ENCODE data around the gene BUB1. TPM values are rescaled to one million over a fixed set of nuclear protein-coding genes. Genes with fewer than 3 reads are reported as not detected.

Gene BUB1
- total and polyA plus RNA-seq, 9 of the 15 experiments (the other 6 are each of a cell fraction or from before 2014, with no cell fraction given), result 73.4 to 247 (median 118) TPM

DNA sequence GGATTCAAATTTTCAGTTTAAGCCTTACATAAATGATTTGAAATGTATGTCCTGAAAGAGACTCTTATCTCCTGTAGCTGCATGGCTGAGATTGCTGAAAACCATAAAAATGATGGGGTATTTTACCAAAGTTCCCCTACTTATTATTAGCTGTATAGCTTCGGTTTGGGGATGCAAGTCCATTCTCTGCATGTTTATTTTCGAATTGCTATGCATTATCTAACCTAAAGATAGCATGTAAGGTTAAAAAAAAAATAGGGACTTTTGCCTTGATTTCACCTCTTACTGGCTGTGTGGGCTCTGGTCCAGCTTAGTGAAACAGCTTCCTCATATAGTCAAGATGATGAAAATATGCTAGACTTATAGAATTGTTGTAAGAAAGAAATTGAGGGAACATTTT, 40.5 kb upstream of the BUB1 start:
- intact Hi-C loops (cut with micrococcal nuclease) (no loop called here), in situ Hi-C loops (cut with MboI) (no loop called here)
- Histone ChIP-seq H3K9ac (ENCODE audit: insufficient read depth in 1 of 2, low read depth in 2 of 2, low read length in 2 of 2) (no peak overlapping the region), H3K79me2 (ENCODE audit: control insufficient read depth, insufficient read depth, low read length) (no peaks in the 10 kb centered on the region), H2AFZ (ENCODE audit: low read depth, low read length) (no peak overlapping the region), H4K20me1 (replicated peaks; ENCODE audit: control insufficient read depth, insufficient read depth, low read length) (no peaks in the 10 kb centered on the region), H3K4me2 (ENCODE audit: insufficient read depth, low read length) (no peak overlapping the region), H3K9me3 (replicated peaks; ENCODE audit: control insufficient read depth, insufficient read depth, low read depth, low read length) (no peaks in the 10 kb centered on the region), H3K9me1 (ENCODE audit: control insufficient read depth, insufficient read depth, low read length) (no peaks in the 10 kb centered on the region), H3K27ac (ENCODE audit: extremely low read depth, low read depth, low read length) (no peak overlapping the region), H3K4me1 (replicated peaks in 1 of 2; ENCODE audit: control insufficient read depth in 2 of 2, insufficient read depth in 2 of 2, low read length in 2 of 2) (peaks cover 0 to 4% of the 10 kb centered on the region in 2 experiments; a peak in 2 of 5 replicates), H3K4me3 (no peak overlapping the region), H3K36me3 (ENCODE audit: control insufficient read depth, insufficient read depth, low read length) (no peaks in the 10 kb centered on the region), H3K27me3 (ENCODE audit: control insufficient read depth in 2 of 2, insufficient read depth in 2 of 2, low read length in 2 of 2) (peaks cover 12 to 13% of the 10 kb centered on the region in 2 experiments)
- ChIA-PET POLR2A (interaction anchor here (0.6 to 1.2 kb wide), 2 partner anchors 9 to 538 kb away, joined by 3 to 4 read pairs; no protein-coding TSS in a partner anchor), CTCF (ENCODE audit: low intra/inter-chr PET ratio) (no interaction called here)
- TF ChIP-seq ZEB2 (IDR thresholded peaks at IDR 0.05), result no peak
- no peak for TF ChIP-seq ZNF224 (CRISPR knock-in tag; IDR thresholded peaks at IDR 0.05)
- no peak for TF ChIP-seq YY1 (IDR thresholded peaks at IDR 0.05; ENCODE audit: borderline replicate concordance in 1 of 3, control insufficient read depth in 1 of 3, extremely low read depth in 1 of 3, insufficient read depth in 3 of 3, insufficient read length in 1 of 3, insufficient replicate concordance in 2 of 3, low read depth in 1 of 3, low read length in 2 of 3)
- no peak for TF ChIP-seq PHB2 (IDR thresholded peaks at IDR 0.05; ENCODE audit: low read depth)
- TF ChIP-seq, protein P1, sequence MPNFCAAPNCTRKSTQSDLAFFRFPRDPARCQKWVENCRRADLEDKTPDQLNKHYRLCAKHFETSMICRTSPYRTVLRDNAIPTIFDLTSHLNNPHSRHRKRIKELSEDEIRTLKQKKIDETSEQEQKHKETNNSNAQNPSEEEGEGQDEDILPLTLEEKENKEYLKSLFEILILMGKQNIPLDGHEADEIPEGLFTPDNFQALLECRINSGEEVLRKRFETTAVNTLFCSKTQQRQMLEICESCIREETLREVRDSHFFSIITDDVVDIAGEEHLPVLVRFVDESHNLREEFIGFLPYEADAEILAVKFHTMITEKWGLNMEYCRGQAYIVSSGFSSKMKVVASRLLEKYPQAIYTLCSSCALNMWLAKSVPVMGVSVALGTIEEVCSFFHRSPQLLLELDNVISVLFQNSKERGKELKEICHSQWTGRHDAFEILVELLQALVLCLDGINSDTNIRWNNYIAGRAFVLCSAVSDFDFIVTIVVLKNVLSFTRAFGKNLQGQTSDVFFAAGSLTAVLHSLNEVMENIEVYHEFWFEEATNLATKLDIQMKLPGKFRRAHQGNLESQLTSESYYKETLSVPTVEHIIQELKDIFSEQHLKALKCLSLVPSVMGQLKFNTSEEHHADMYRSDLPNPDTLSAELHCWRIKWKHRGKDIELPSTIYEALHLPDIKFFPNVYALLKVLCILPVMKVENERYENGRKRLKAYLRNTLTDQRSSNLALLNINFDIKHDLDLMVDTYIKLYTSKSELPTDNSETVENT (CRISPR knock-in tag; IDR thresholded peaks at IDR 0.05), result no peak
- no peak for TF ChIP-seq HDAC6 (IDR thresholded peaks at IDR 0.05; ENCODE audit: low read depth, low read length)
- FAIRE-seq (no peak), DNase-seq (ENCODE audit: extremely low read depth in 1 of 4, low spot score in 3 of 4) (no peak), ATAC-seq (no peak)
- no TSS peak for BruUV-seq (replicated peaks)
- 0% methylated on average over 2 of the region's 2 CpGs for WGBS (ENCODE audit: insufficient coverage, low coverage, missing lambda C conversion rate)

All from K562 (cell line).